IMR-90 (cell line): Measurements from ENCODE around the gene INPPL1.

ENCODE experiments used
- CHD1 ChIP-seq: IDR thresholded peaks from 2 replicates; pipeline ENCODE4 v1.6.1; 2012; ENCODE audit warnings: low read depth, low read length, improper control_type of control experiment
- CTCF ChIP-seq: conservative IDR thresholded peaks from 2 replicates; pipeline ENCODE4 v1.5.1; 2012; ENCODE audit warnings: mild to moderate bottlenecking, low read depth, low read length, improper control_type of control experiment
- MAFK ChIP-seq: IDR thresholded peaks from 2 replicates; pipeline ENCODE4 v1.6.1; 2012; ENCODE audit warnings: low read depth, low read length, improper control_type of control experiment
- POLR2A ChIP-seq: IDR thresholded peaks from 2 replicates; pipeline ENCODE4 v1.6.1; 2012; ENCODE audit warnings: mild to moderate bottlenecking, low read depth, low read length
- RAD21 ChIP-seq: IDR thresholded peaks from 2 replicates; pipeline ENCODE4 v1.6.1; 2012; ENCODE audit warnings: low read length, improper control_type of control experiment
- RFX5 ChIP-seq: IDR thresholded peaks from 2 replicates; pipeline ENCODE4 v1.8.0; 2012; ENCODE audit warnings: low read depth, mild to moderate bottlenecking, low read length, moderate library complexity

- TF ChIP-seq POLR2A (no peak), CTCF (no peak), RAD21 (no peak), CHD1 (no peak), RFX5 (no peak), MAFK (no peak)
Observed at GRCh38 chr11:72245263-72245816, 20.8 kb downstream of the INPPL1 start.
